A673 (cell line): Measurements from ENCODE around the gene EML1.

Experiments
- EZH2 ChIP-seq: fragments of 200-600 bp; sonication (generic); IDR thresholded peaks from 2 replicates; pipeline ENCODE4 v1.6.1; 2017; ENCODE audit warnings: borderline replicate concordance, low read depth, mild to moderate bottlenecking, mixed read lengths, antibody characterized with exemption, low read length; ENCODE audit not compliant: poor library complexity, severe bottlenecking
- TF ChIP-seq, protein P1 (sequence below): fragments of 300-800, 200-600 bp; sonication (generic); conservative IDR thresholded peaks from 2 replicates; pipeline ENCODE4 v1.5.1; 2017; ENCODE audit warnings: low read depth, mild to moderate bottlenecking, antibody characterized with exemption, low read length, moderate library complexity, mixed read lengths

DNA sequence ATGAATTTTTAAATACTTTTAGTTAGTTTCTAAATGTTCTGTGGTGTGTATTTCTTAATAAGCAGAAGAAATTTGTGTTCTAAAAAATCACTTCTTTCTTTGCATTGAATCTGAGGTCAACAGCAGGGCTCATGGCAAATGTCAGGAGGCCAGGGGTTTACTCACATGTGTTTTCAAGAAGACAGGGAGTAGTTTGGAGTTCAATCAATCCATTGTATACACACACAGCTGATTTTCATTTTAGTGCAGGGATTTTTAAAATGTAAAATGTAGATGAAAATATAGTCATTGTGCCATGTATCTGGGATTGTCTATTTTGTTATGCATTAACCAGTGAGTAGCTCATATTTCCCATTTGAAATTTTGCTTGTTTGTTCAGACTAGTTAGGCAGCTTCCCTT, 62.1 kb downstream of the EML1 start:
- TF ChIP-seq, protein P1, sequence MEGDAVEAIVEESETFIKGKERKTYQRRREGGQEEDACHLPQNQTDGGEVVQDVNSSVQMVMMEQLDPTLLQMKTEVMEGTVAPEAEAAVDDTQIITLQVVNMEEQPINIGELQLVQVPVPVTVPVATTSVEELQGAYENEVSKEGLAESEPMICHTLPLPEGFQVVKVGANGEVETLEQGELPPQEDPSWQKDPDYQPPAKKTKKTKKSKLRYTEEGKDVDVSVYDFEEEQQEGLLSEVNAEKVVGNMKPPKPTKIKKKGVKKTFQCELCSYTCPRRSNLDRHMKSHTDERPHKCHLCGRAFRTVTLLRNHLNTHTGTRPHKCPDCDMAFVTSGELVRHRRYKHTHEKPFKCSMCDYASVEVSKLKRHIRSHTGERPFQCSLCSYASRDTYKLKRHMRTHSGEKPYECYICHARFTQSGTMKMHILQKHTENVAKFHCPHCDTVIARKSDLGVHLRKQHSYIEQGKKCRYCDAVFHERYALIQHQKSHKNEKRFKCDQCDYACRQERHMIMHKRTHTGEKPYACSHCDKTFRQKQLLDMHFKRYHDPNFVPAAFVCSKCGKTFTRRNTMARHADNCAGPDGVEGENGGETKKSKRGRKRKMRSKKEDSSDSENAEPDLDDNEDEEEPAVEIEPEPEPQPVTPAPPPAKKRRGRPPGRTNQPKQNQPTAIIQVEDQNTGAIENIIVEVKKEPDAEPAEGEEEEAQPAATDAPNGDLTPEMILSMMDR: no peak
- TF ChIP-seq EZH2: no peak
